GM21528 (cell line): ENCODE measurements around the gene YLPM1.
"Not testable (repeated sequence)": the region's sequence is repeated elsewhere in the genome, so short reads cannot be mapped to it uniquely, and the experiment has no call there.

Experiments
- ATAC-seq: cut with Tn5 transposase; IDR thresholded peaks from one replicate; pipeline ENCODE4 v1.9.1; 2021; ENCODE audit warnings: mild to moderate bottlenecking, moderate library complexity; ENCODE audit not compliant: unreplicated experiment, low FRiP score

The YLPM1 gene, protein sequence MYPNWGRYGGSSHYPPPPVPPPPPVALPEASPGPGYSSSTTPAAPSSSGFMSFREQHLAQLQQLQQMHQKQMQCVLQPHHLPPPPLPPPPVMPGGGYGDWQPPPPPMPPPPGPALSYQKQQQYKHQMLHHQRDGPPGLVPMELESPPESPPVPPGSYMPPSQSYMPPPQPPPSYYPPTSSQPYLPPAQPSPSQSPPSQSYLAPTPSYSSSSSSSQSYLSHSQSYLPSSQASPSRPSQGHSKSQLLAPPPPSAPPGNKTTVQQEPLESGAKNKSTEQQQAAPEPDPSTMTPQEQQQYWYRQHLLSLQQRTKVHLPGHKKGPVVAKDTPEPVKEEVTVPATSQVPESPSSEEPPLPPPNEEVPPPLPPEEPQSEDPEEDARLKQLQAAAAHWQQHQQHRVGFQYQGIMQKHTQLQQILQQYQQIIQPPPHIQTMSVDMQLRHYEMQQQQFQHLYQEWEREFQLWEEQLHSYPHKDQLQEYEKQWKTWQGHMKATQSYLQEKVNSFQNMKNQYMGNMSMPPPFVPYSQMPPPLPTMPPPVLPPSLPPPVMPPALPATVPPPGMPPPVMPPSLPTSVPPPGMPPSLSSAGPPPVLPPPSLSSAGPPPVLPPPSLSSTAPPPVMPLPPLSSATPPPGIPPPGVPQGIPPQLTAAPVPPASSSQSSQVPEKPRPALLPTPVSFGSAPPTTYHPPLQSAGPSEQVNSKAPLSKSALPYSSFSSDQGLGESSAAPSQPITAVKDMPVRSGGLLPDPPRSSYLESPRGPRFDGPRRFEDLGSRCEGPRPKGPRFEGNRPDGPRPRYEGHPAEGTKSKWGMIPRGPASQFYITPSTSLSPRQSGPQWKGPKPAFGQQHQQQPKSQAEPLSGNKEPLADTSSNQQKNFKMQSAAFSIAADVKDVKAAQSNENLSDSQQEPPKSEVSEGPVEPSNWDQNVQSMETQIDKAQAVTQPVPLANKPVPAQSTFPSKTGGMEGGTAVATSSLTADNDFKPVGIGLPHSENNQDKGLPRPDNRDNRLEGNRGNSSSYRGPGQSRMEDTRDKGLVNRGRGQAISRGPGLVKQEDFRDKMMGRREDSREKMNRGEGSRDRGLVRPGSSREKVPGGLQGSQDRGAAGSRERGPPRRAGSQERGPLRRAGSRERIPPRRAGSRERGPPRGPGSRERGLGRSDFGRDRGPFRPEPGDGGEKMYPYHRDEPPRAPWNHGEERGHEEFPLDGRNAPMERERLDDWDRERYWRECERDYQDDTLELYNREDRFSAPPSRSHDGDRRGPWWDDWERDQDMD (N-terminal part only)

DNA sequence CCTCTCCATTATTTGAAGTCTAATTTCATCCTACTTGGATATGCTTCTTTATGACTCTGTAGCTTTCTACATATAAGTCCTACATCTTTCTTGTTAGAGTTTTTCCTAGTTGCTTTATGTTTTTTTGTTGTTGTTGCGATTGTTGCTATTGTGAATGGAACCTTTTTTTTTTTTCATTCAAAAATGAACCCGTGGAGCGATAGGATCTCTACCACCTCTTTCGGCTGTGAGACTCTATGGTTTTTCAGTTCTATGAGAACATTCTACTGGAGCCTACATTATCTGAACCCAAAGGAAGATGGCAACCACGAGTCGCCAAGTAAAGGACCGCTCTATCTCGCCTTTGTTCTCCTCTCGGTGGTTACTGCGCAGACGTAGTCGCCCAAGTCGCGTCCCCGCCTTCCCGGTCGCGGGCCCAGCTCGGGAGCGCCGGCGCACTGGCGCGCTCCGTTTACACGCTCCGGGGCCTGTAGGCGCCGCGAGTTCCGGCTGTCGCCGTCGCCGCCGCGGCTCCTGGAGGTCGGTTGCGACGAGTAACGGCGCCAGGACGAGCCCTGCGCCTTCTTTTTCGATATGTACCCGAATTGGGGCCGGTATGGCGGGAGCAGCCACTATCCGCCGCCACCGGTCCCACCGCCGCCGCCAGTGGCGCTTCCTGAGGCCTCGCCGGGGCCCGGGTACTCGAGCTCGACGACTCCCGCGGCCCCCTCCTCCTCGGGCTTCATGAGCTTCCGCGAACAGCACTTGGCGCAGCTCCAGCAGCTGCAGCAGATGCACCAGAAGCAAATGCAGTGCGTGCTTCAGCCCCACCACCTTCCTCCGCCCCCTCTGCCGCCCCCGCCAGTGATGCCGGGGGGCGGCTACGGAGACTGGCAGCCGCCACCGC, at the start of gene YLPM1:
YLPM1 (plus strand) TSS at position 400 of the 886 bp plus-strand sequence; CDS start at position 574, 174 bp downstream.
- peak; percentile 84 for ATAC-seq

DNA sequence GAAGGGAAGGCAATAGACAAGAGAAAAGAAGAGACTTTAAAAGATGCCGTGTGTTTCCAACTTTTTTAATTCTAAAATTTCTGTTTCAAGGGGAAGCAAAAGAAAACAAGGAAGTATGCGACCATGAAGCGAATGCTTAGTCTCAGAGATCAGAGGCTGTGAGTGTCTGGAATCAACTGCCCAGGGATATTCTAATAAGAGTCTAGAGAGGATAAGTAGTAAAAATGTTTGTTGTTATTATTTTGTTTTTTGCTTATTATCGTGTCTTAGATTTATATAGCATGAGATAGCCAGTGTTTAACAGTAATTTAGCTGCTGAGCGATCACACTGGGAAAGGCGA, 49.8 kb upstream of the YLPM1 start:
- ATAC-seq = no peak

DNA sequence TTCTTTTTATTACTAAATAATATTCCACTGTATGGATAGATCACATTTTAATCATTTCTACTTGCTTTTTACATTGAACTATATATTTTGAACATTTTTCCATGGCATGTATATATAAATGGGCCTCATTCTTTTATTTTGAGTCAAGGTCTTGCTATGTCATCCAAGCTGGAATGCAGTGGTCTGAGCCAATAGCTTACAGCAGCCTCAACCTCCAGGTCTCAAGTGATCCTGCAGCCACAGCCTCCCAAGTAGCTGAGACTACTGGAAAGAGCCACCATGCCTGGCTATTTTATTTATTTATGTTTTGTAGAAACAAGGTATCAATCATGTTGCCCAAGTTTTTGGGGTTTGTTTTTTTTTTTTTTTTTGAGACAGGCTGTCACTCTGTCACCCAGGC, 42.6 kb upstream of the YLPM1 start:
- ATAC-seq = no peak

DNA sequence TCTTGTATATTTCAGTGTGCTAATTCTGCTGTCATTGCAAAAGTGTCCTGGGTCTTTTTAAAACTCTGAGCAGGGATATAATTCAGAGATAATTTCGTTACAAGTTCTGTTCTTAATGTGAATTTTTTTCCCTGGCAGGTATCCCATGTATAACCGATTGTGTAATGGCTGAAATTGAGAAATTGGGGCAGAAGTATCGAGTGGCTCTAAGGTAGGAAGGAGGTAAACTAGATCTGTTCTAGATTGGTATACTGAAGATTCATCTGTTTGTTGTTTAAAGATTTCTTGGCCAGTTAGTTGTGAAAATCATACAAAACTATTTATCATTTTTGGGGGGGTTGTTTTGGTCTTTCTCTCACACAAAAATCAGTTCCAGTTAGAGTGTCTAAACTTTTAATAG, 40.0 kb upstream of the YLPM1 start:
- no peak for ATAC-seq

DNA sequence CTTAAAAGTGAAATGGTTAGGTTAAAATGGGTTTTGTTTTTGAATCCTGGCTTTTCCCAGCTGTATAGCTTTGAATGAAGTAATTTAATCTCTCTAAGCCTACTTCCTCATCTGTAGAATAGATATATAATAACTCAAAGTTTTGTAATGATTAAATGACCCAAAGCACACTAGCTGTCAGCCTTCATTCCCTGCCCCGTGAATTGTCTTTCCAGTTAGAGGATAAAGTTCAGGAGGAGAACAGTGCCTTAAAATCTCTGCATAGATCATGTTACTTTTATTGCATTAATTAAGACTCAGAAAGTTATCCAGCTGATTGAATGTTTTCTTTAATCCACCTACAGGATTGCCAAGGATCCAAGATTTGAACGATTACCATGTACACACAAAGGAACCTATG, 30.7 kb upstream of the YLPM1 start:
- no peak for ATAC-seq

DNA sequence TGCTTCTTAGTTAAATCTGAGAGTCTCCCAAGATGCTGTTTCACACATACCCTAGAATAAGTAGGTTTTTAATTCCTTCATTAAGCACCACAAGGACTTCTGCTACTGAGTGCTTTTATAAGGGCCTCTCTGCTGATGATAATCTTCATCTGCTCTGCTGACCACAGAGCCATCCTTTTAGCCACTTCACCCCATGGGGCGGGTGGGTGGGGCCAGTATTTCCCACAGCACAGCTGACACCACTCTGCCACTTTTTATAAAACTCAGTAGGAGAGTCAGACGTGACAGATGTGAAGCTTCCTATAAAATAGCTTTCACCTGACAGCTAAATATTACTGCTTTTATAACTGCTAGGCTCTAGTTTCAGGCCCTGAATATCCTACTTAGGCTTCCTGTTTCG, 29.9 kb upstream of the YLPM1 start:
- ATAC-seq = no peak

DNA sequence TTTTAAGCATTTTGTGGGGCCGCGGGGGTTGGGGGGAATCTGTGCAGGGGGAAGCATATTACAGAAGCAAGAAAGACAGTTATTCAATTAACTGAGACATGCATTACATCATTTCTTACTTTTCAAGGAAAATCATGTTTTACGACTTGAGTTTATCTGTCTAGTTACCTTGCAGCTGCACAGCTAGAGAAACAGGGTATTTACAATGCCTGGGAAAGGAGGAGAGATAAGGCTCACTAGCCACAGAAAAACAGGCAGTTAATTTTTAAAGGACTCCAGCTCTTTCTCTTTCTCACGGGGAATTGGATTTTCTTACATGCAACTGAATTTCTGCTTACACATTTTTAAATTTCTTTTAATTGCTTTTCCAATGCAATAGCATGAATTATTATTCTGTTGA, 28.0 kb upstream of the YLPM1 start:
- ATAC-seq = no peak

DNA sequence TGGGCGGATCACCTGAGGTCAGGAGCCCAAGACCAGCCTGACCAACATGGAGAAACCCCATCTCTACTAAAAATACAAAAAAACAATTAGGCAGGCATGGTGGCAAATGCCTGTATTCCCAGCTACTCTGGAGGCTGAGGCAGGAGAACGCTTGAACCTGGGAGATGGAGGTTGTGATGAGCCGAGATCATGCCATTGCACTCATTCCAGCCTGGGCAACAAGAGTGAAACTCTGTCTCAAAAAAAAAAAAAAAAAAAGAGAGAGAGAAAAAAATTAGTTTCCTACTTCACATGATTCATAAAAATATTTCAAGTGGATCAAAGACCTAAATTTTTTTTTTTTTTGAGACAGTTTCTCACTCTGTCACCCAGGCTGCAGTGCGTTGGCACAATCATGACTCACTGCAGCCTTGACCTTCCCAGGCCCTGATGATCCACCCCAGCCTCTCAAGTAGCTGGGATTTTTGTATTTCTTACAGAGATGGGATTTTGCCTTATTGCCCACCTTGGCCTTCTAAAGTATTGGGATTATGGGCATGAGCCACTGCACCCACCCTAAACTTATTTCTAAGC, 25.3 kb upstream of the YLPM1 start:
- no peak for ATAC-seq

DNA sequence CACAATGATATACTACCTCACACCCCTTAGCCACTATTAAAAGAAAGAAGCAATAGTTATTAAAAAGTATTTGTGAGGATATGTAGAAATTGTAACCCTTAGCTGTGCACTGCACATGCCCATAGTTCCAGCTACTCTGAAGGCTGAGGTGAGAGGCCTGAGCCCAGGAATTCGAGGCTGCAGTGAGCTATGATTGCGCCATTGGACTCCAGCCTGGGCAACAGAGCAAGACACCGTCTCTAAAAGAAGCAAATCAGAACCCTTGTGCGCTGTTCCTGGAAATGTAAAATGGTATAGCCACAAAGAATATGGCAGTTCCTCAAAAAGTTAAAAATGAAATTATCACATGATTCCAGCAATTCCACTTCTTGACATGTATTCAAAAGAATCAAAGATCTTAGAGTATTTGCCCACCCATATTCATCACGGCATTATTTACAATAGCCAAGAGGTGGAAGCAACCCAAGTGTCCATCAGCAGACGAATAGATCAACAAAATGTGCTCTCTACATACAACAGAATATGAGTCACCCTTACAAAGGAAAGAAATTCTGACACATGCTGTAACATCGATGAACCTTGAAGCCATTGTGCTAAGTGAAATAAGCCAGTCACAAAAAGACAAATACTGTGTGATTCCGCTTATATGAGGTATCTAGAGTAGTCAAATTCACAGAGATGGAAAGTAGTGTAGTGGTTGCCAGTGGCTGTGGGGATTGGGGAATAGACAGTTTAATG, 23.7 kb upstream of the YLPM1 start:
- no peak for ATAC-seq

DNA sequence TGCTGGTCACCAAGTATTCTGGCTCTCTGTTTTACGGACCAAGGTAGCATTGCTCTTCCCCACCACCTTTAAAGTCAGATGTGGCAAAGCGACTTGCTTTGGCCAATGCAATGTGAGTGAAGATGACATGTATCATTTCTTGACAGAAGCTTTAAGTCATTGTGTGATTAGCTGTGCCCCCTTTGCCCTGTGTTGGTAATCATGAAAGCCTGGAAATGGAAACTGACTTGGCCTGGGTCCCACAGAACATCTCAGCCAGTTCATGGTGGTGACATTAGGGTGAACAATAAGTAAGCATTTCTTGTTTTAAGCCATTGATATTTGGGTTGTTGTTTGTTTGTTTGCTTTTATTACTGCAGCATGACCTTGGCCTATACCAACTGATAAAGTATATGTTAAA, 15.9 kb upstream of the YLPM1 start:
- ATAC-seq = no peak

DNA sequence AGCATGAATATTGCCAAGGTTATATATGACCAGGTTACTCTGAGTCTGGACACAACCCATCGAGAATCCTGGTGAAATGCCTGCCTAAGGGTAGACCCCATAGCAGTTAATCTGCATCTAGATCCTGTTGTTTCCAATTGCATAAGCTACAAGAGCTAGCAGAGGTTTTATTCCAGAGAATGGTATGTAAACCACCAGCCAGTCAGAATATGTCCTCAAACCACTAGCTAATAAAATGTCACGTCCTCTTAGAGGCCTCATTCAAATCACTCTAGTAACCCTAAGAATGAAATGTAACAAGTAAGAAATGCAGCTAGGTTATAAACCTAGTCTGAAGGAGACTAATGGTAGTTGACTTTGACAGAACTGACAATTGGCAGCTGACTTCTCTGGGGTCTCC, 9.0 kb upstream of the YLPM1 start:
- no peak for ATAC-seq

DNA sequence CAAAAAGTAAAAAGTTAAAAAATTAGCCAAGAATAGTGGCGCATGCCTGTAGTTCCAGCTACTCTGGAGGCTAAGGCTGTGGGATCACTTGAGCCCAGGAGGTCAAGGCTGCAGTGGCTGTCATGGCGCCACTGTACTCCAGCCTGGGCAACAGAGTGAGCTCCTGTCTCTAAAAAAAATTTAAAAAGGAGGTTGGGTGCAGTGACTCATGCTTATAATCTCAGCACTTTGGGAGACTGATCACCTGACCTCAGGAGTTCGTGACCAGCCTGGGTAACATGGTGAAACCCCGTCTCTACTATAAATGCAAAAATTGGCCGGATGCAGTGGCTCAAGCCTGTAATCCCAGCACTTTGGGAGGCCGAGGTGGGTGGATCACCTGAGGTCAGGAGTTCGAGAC, 8.2 kb upstream of the YLPM1 start:
- no peak for ATAC-seq

DNA sequence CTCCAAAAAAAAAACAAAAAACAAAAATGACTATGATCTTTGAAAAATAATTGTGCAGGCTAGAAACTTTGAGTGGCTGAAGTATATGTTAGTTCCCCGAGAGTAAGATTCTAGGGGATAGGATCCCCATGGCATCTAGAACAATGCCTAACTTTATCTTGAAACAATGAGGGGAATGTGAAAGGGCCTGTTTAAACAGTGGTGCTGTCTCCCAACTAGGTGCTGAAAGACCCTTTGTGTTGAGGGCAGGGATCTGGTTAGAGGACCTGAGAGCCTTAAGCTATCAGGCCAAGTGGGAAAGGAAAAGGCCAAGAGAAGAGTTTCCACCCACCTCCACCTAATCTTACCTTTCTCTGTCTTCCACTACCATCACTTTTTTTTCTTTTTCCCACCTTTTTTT, 6.8 kb upstream of the YLPM1 start:
- no peak for ATAC-seq

DNA sequence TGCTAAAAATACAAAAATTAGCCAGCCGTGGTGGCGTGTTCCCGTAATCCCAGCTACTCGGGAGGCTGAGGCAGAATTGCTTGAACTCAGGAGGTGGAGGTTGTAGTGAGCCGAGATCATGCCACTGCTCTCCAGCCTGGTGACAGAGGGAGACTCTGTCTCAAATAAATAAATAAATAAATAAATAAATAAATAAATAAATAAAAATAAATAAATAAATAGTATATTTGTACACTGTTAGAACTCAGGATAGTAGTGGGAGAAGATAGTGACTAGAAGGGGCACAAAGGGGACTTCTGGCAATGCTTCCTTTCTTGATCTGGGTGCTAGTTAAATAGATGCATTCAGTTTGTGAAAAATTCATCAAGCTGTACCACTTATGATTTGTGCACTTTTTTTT, 4.6 kb upstream of the YLPM1 start:
- not testable (repeated sequence) for ATAC-seq

DNA sequence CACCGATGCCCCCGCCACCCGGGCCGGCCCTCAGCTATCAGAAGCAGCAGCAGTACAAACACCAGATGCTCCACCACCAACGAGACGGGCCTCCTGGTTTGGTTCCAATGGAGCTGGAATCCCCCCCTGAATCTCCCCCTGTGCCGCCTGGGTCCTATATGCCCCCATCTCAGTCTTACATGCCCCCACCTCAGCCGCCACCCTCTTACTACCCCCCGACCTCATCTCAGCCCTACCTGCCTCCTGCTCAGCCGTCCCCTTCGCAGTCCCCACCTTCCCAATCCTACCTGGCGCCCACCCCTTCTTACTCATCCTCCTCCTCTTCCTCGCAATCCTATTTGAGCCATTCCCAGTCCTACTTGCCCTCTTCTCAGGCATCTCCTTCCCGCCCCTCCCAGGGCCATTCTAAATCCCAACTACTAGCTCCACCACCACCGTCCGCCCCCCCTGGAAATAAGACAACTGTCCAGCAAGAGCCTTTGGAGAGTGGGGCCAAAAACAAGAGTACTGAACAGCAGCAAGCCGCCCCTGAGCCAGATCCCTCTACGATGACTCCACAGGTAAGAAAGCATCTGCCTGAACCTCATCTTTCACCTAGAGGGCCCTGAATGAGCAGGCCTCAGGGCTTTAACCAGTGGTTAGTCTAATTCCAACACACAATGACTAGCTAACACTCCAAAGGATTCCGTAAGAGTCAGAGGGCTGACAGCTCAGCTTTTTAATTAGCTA, 851 bp downstream of the YLPM1 start:
- ATAC-seq = no peak

DNA sequence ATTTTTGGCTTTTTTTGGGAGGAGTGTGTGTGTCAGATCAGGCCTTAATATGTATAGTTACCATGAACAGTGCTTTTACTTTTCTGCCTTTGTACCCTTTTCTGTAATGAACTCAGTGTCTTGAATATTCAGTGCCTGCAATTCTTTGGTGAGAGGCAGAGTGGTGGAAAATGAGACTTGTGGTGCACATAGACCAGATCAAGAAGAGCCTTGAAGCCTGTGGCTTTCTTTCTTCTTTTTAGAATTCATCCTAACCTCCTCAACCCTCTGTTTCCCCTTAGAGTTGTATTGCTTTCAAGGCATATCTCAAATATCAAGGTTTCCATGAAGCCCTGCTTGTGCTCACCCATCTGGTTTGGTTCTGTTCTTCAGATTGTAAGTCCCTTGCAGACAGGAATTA, 2.6 kb downstream of the YLPM1 start:
- ATAC-seq = no peak

DNA sequence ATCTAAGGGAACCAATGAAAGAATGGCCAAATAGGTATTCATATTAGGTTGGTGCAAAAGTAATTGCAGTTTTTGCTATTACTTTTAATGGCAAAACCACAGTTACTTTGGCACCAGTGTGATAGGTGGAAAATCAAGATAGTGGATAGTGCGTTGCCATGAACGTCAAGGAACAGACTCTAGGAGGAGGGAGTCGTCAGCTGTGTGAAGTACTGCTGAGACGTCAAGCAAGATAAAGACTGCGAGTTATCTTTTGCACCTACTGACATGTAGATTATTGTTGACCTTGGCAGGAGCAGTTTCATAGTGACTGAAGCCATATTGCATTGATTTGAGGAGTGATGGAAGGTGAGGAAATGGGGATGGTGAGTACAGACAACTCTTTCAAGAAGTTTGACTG, 8.3 kb downstream of the YLPM1 start:
- no peak for ATAC-seq

DNA sequence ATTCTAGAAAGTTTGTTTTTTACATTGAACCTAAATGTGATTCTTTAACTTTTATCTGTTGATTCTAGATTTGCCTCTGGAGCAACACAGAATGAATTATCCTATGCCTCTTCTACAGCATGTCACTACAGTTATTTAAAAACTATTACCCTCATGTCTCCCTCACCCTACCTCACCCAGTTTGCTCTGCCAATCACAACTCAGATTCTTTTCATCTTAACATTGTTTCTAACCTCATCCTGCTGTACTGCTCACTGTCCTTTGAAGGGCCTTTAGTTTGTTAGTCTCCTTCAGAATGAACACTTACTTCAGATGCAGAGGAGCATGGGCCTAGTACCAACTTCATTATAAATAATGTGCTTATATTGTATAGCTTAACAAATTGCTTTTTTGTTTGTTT, 21.5 kb downstream of the YLPM1 start:
- no peak for ATAC-seq
